HG03060 (cell line): Measurements from ENCODE around the gene PFDN4.
"Not testable (repeated sequence)": the region's sequence is repeated elsewhere in the genome, so short reads cannot be mapped to it uniquely, and the experiment has no call there.

Source experiments
- ATAC-seq: cut with Tn5 transposase; IDR thresholded peaks from one replicate; pipeline ENCODE4 v1.9.1; 2021; ENCODE audit warnings: low read depth, moderate number of reproducible peaks; ENCODE audit not compliant: unreplicated experiment

Gene PFDN4

GRCh38 chr20:54263116-54263690 lies 55.3 kb downstream of the PFDN4 start:
- ATAC-seq: no peak

- ATAC-seq: not testable (repeated sequence)
These were observed 57.9 kb downstream of the PFDN4 start for GRCh38 chr20:54265791-54266190.

- ATAC-seq: no peak
These were observed 59.0 kb downstream of the PFDN4 start for GRCh38 chr20:54266844-54267243.

- ATAC-seq: no peak
These were observed 59.7 kb downstream of the PFDN4 start for GRCh38 chr20:54267483-54268003.

GRCh38 chr20:54268941-54269340 lies 61.1 kb downstream of the PFDN4 start:
- ATAC-seq: no peak
